Skeletal muscle tissue (tissue), 4 donors: ENCODE measurements around the gene MCTP1. TPM values are rescaled to one million over a fixed set of nuclear protein-coding genes. Genes with fewer than 3 reads are reported as not detected.
"Not testable (repeated sequence)": the region's sequence is repeated elsewhere in the genome, so short reads cannot be mapped to it uniquely, and the experiment has no call there.

Experiments
- H3K27ac ChIP-seq: one replicate; pipeline ENCODE4 v1.7.0; 2013; ENCODE audit warnings: mild to moderate bottlenecking, low read depth, low read length, inconsistent platforms
- H3K27me3 ChIP-seq, 3 donors: one replicate each; pipeline ENCODE4 v1.7.0; 2013; ENCODE audit warnings: low read length in 3 of 3; ENCODE audit not compliant: control insufficient read depth in 3 of 3, insufficient read depth in 3 of 3
- H3K36me3 ChIP-seq, 3 donors: one replicate each; pipeline ENCODE4 v1.7.0; 2013; ENCODE audit warnings: low read length in 3 of 3; ENCODE audit not compliant: control insufficient read depth in 3 of 3, insufficient read depth in 3 of 3
- H3K4me1 ChIP-seq, 3 donors: one replicate each; pipeline ENCODE4 v1.7.0; 2013; ENCODE audit warnings: low read length in 3 of 3, mild to moderate bottlenecking in 3 of 3; ENCODE audit not compliant: control insufficient read depth in 3 of 3, insufficient read depth in 3 of 3
- H3K4me3 ChIP-seq, 3 donors: one replicate each; pipeline ENCODE4 v1.7.0; 2013; ENCODE audit warnings: low read length in 3 of 3
- H3K9ac ChIP-seq, 3 donors: one replicate each; pipeline ENCODE4 v1.7.0; 2013; ENCODE audit warnings: low read length in 3 of 3, mild to moderate bottlenecking in 3 of 3, moderate library complexity in 2 of 3, low read depth in 1 of 3
- H3K9me3 ChIP-seq, 3 donors: one replicate each; pipeline ENCODE4 v1.7.0; 2013; ENCODE audit warnings: low read length in 3 of 3; ENCODE audit not compliant: control insufficient read depth in 3 of 3
- total RNA-seq: library from RNA; depleted of rRNA; stranded (reverse); fragments of >200 nt; gene quantifications from one replicate; pipeline ENCODE4 v1.2.3, GENCODE V29; 2014
- donor health status: Osteomylitis.

MCTP1 gene
- total RNA-seq, 1 donor from 2014 or later, result 20.4 TPM

DNA sequence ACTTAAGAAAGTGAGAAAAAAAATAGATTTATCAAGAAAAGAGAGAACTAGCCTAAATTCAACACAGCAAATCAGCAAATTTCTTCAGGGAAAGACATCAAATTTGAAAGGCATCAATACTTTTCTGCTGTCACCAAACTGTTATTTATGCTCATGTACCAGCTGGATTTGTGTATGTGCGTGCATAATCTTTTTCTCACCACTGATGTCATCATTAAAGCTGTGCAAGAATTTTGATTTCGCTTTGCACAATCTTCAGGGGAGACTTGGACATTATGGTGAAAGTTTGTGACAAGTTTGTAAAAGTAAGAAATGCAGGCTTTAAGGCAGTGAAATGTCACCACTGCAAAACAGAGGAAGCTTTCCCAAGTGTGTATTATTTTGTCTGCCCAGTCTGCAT lies 451.0 kb downstream of the MCTP1 start:
- H3K4me1 ChIP-seq, result no peaks in the 10 kb centered on the region
- H3K9ac ChIP-seq, result no peak overlapping the region
- peaks cover 0 to 2% (median 0%) of the 10 kb centered on the region in 3 donors for H3K36me3 ChIP-seq
- H3K27ac ChIP-seq, result no peak overlapping the region
- no peaks in the 10 kb centered on the region for H3K27me3 ChIP-seq
- no peak overlapping the region for H3K4me3 ChIP-seq
- no peaks in the 10 kb centered on the region for H3K9me3 ChIP-seq

DNA sequence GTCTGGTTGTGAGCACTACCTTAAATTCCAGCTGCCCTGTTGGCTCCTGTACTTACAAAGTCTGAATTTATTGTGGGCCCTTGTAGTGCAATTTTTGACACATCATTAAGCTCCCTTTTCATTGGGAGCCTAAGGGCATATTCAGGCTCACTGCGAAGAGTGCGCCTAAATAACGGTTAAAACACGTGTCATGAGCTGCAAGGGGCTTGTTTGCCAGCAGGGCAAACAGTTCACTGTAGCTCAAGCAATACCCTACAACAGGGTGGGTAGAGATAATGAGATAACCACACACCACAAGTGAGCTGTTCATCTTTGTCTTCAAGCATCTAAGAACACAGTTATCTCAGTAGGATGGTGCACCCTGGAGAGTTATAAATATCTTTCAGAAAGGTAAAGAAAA lies 452.2 kb downstream of the MCTP1 start:
- no peaks in the 10 kb centered on the region for H3K9me3 ChIP-seq
- H3K4me3 ChIP-seq, result no peak overlapping the region
- H3K9ac ChIP-seq, result no peak overlapping the region
- no peaks in the 10 kb centered on the region for H3K4me1 ChIP-seq
- no peak overlapping the region for H3K27ac ChIP-seq
- H3K27me3 ChIP-seq, result no peaks in the 10 kb centered on the region
- H3K36me3 ChIP-seq, result peaks cover 0 to 2% (median 0%) of the 10 kb centered on the region in 3 donors

DNA sequence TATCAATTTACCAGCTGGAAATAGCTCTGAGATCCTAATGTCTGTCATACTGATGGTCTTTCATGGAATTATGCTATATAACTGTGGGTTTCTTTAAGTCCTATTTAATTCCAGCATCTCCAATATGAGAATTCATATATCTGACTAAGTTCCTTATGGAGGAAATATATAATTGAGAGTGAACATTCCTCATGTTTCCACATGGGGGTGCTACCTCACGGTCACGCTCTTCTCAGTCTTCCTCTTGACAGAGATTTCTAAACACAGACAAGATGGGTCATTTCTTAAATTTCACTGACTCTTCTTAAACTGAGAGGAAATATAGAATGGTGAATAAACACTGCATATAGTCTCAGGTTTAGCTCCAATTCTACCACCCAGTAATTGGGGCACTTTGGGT lies 454.4 kb downstream of the MCTP1 start:
- Histone ChIP-seq H3K9ac (no peak overlapping the region), H3K4me3 (no peak overlapping the region), H3K9me3 (no peaks in the 10 kb centered on the region), H3K27me3 (no peaks in the 10 kb centered on the region), H3K4me1 (no peaks in the 10 kb centered on the region), H3K36me3 (peaks cover 0 to 2% (median 0%) of the 10 kb centered on the region in 3 donors), H3K27ac (no peak overlapping the region)

DNA sequence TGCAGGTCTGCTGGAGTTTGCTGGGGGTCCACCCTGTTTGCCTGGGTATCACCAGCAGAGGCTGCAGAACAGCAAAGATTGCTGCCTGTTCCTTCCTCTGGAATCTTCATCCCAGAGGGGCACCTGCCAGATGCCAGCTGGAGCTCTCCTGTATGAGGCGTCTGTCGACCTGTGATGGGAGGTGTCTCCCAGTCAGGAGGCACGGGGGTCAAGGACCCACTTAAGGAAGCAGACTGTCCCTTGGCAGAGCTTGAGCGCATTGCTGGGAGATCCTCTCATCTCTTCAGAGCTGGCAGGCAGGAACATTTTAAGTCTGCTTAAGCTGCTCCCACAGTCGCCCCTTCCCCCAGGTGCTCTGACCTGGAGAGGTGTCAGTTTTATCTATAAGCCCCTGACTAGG lies 456.7 kb downstream of the MCTP1 start:
- not testable (repeated sequence) for H3K9me3 ChIP-seq, H3K9ac ChIP-seq, H3K36me3 ChIP-seq, H3K27me3 ChIP-seq, H3K4me1 ChIP-seq, H3K27ac ChIP-seq, H3K4me3 ChIP-seq

- Histone ChIP-seq H3K4me1 (no peaks in the 10 kb centered on the region), H3K9me3 (no peaks in the 10 kb centered on the region), H3K36me3 (no peaks in the 10 kb centered on the region), H3K9ac (no peak overlapping the region), H3K27ac (no peak overlapping the region), H3K27me3 (no peaks in the 10 kb centered on the region), H3K4me3 (no peak overlapping the region)
Measured at GRCh38 chr5:94820488-94820887, 464.4 kb downstream of the MCTP1 start.

DNA sequence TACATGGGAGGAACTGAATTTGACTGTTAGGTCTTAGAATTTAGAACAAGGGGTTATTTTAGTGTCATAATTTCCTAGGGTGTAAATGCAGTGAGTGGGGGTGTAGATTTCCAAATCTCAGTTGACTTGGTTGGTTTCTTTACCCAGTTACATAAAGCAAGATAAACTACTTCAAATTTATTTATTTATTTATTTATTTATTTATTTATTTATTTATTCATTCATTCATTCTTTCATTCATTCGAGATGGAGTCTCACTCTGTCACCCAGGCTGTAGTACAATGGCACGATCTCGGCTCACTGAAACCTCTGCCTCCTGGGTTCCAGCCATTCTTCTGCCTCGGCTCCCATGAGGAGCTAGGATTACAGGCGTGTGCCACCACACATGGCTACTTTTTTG lies 466.0 kb downstream of the MCTP1 start:
- Histone ChIP-seq H3K36me3 (no peaks in the 10 kb centered on the region), H3K4me3 (no peak overlapping the region), H3K9ac (no peak overlapping the region), H3K4me1 (no peaks in the 10 kb centered on the region), H3K27ac (no peak overlapping the region), H3K9me3 (no peaks in the 10 kb centered on the region), H3K27me3 (no peaks in the 10 kb centered on the region)

DNA sequence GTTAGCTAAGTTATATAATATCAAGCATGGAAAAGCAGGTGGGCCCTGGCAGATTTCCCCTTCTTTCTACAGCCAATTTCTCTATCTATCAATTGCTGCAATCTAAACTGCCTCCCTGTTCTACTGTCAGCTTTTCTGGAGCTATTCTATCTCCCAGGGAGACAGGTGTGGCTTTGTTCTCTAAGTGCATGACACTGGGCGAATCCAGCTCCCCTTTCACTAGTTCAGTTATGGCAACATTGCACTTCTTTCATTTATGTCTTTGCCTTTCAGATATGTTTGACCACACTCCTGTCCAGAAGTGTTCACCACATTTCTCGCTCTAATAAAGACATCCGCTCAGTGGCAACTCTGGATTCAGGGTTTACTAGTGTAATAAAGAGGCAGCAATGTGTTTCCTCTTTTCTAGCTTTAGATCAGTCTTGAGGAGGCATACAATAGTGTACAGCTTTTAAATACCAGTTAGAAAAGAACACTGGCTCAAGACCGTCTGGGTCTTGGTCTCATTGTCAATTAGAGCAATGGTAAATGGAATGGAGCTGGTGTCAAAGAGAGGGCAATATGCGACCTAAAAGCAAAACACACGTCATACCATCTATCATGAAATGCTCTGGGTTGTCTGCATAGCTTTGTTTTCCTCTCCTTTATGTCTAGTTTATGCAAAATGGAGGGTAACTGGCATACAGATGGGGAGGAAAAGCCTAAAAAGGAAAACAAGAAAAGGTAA lies 469.4 kb downstream of the MCTP1 start:
- Histone ChIP-seq H3K9ac (no peak overlapping the region), H3K27ac (no peak overlapping the region), H3K4me3 (no peak overlapping the region), H3K36me3 (no peaks in the 10 kb centered on the region), H3K4me1 (no peaks in the 10 kb centered on the region), H3K9me3 (no peaks in the 10 kb centered on the region), H3K27me3 (no peaks in the 10 kb centered on the region)

- no peaks in the 10 kb centered on the region for H3K36me3 ChIP-seq
- H3K27ac ChIP-seq, result no peak overlapping the region
- no peaks in the 10 kb centered on the region for H3K27me3 ChIP-seq
- H3K9ac ChIP-seq, result no peak overlapping the region
- H3K4me3 ChIP-seq, result no peak overlapping the region
- H3K4me1 ChIP-seq, result no peaks in the 10 kb centered on the region
- H3K9me3 ChIP-seq, result no peaks in the 10 kb centered on the region
Measured at GRCh38 chr5:94812232-94812631, 472.7 kb downstream of the MCTP1 start.

- no peaks in the 10 kb centered on the region for H3K27me3 ChIP-seq
- no peak overlapping the region for H3K9ac ChIP-seq
- no peaks in the 10 kb centered on the region for H3K9me3 ChIP-seq
- H3K36me3 ChIP-seq, result no peaks in the 10 kb centered on the region
- no peak overlapping the region for H3K27ac ChIP-seq
- no peaks in the 10 kb centered on the region for H3K4me1 ChIP-seq
- H3K4me3 ChIP-seq, result no peak overlapping the region
Measured at GRCh38 chr5:94811331-94811730, 473.6 kb downstream of the MCTP1 start.

- H3K9me3 ChIP-seq, result no peaks in the 10 kb centered on the region
- no peaks in the 10 kb centered on the region for H3K4me1 ChIP-seq
Measured at GRCh38 chr5:94810877-94811276, 474.0 kb downstream of the MCTP1 start.

More at GRCh38 chr5:94810877-94811276, 474.0 kb downstream of the MCTP1 start:
- H3K27me3 ChIP-seq, result no peaks in the 10 kb centered on the region
- no peak overlapping the region for H3K27ac ChIP-seq
- H3K9ac ChIP-seq, result no peak overlapping the region
- H3K4me3 ChIP-seq, result no peak overlapping the region
- H3K36me3 ChIP-seq, result no peaks in the 10 kb centered on the region
